Measurements from ENCODE around the gene MOB3B.

The MOB3B gene

DNA sequence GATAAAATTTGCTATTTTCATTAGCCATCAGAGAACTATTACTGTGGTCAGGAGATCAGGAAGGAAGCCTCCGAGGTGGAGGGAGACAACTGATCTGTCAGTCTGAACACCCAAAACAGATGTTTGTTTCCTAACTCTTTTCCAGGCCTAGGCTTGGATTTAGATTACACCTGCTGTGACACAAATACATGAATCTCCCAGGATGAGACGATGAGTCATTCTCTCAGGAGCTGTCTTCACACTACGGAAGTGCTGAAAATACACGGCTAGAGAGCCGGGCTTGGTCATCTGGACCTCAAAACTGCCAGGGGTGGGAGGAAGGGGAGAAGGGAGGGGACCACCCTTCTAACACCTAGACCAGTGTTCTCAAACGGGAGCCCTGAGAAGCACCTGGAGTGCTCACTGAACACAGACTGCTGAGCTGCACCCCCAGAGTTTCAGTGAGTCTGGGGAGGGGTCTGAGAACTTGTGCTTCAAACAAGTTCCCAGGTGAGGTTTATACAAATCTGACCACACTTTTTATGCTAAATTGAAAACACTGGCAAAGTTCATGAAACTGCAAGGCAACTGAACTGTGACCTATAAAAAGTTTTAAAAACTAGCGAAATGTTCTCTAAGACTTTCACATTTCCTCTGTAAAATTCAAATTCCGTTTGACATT lies 152.3 kb downstream of the MOB3B start:
- Histone ChIP-seq H3K4me1 (ENCODE audit: control insufficient read depth in 1 of 2, insufficient read depth in 2 of 2, low read length in 2 of 2) (peaks cover 48 to 55% of the 10 kb centered on the region in 2 donors), H3K9ac (ENCODE audit: low read depth in 1 of 2, low read length in 2 of 2) (no peak overlapping the region), H3K27ac (ENCODE audit: low read depth, low read length) (no peak overlapping the region)

DNA sequence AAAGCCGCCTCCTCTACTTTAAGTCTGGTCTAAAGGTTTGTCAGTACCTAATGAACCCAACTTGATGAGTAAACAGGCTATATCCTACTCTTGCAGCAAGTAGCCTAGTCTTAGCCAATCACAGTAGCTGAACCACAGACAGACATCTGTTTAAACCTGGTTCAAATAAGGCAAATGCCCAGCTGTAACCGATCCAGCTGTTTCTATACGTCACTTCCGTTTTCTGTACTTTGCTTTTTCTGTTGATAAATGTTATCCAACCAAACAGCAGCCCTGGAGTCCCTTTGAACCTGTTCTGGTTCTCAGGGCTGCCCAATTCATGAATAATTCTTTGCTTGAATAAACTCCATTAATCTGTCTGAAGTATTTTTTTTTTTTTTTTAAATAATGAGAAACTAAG lies 155.8 kb downstream of the MOB3B start:
- H3K4me3 ChIP-seq (ENCODE audit: low read depth in 1 of 2, low read length in 2 of 2): no peak overlapping the region
- H3K9me3 ChIP-seq (ENCODE audit: control insufficient read depth in 1 of 2, low read length in 2 of 2): no peaks in the 10 kb centered on the region
- no peaks in the 10 kb centered on the region for H3K36me3 ChIP-seq (ENCODE audit: control insufficient read depth in 1 of 2, insufficient read depth in 2 of 2, low read length in 2 of 2)
- no peak overlapping the region for H3K9ac ChIP-seq (ENCODE audit: low read depth in 1 of 2, low read length in 2 of 2)
- H3K4me1 ChIP-seq (ENCODE audit: control insufficient read depth in 1 of 2, insufficient read depth in 2 of 2, low read length in 2 of 2): peaks cover 50 to 52% of the 10 kb centered on the region in 2 donors
- H3K27me3 ChIP-seq (ENCODE audit: control insufficient read depth in 1 of 2, insufficient read depth in 2 of 2, low read length in 2 of 2): no peaks in the 10 kb centered on the region
- H3K27ac ChIP-seq (ENCODE audit: low read depth, low read length): no peak overlapping the region

More for the DNA sequence above, 152.3 kb downstream of the MOB3B start:
- Histone ChIP-seq H3K4me3 (ENCODE audit: low read depth in 1 of 2, low read length in 2 of 2) (no peak overlapping the region), H3K36me3 (ENCODE audit: control insufficient read depth in 1 of 2, insufficient read depth in 2 of 2, low read length in 2 of 2) (no peaks in the 10 kb centered on the region), H3K27me3 (ENCODE audit: control insufficient read depth in 1 of 2, insufficient read depth in 2 of 2, low read length in 2 of 2) (no peaks in the 10 kb centered on the region), H3K9me3 (ENCODE audit: control insufficient read depth in 1 of 2, low read length in 2 of 2) (no peaks in the 10 kb centered on the region)

DNA sequence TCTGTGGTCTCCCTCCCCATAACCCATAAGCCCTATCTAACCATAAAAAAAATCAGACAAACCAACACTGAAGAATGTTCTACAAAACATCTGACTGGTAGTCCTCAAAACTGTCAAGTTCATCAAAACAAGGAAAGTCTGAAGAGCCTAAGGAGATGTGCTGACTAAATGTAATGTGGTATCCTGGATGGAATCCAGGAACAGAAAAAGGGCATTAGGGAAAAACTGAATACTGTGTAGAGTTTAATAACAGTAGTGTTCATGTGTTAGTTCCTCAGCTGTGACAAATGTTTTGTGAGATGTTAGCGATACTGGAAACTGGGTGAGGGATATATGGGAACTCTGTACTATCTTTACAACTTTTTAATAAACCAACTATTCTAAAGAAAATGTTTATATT lies 157.0 kb downstream of the MOB3B start:
- Histone ChIP-seq H3K36me3 (ENCODE audit: control insufficient read depth in 1 of 2, insufficient read depth in 2 of 2, low read length in 2 of 2) (no peaks in the 10 kb centered on the region), H3K9ac (ENCODE audit: low read depth in 1 of 2, low read length in 2 of 2) (no peak overlapping the region), H3K4me1 (ENCODE audit: control insufficient read depth in 1 of 2, insufficient read depth in 2 of 2, low read length in 2 of 2) (peaks cover 50 to 52% of the 10 kb centered on the region in 2 donors), H3K4me3 (ENCODE audit: low read depth in 1 of 2, low read length in 2 of 2) (no peak overlapping the region), H3K27me3 (ENCODE audit: control insufficient read depth in 1 of 2, insufficient read depth in 2 of 2, low read length in 2 of 2) (no peaks in the 10 kb centered on the region), H3K27ac (ENCODE audit: low read depth, low read length) (no peak overlapping the region), H3K9me3 (ENCODE audit: control insufficient read depth in 1 of 2, low read length in 2 of 2) (no peaks in the 10 kb centered on the region)

DNA sequence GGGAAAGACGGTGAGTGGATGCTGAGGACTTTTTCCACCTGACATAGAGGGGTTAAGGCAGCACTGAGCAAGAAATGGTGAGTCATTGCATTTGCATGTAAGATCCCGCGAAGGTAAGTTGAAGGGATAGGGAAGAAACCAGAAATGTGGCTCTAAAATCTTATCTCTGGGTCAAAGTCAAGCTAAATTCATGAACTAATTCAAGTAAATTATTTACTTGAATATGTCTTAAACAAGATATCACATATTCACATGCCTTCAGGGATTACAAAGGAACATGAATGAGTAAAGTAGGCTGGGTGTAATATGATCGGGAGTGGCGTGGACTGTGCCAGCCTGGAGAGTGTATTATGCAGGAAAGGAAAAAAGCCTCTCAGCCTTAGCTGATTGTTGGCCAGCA lies 158.2 kb downstream of the MOB3B start:
- Histone ChIP-seq H3K27ac (ENCODE audit: low read depth, low read length) (no peak overlapping the region), H3K36me3 (ENCODE audit: control insufficient read depth in 1 of 2, insufficient read depth in 2 of 2, low read length in 2 of 2) (no peaks in the 10 kb centered on the region), H3K4me1 (ENCODE audit: control insufficient read depth in 1 of 2, insufficient read depth in 2 of 2, low read length in 2 of 2) (peaks cover 53 to 55% of the 10 kb centered on the region in 2 donors), H3K9me3 (ENCODE audit: control insufficient read depth in 1 of 2, low read length in 2 of 2) (no peaks in the 10 kb centered on the region), H3K4me3 (ENCODE audit: low read depth in 1 of 2, low read length in 2 of 2) (no peak overlapping the region), H3K9ac (ENCODE audit: low read depth in 1 of 2, low read length in 2 of 2) (no peak overlapping the region), H3K27me3 (ENCODE audit: control insufficient read depth in 1 of 2, insufficient read depth in 2 of 2, low read length in 2 of 2) (no peaks in the 10 kb centered on the region)

DNA sequence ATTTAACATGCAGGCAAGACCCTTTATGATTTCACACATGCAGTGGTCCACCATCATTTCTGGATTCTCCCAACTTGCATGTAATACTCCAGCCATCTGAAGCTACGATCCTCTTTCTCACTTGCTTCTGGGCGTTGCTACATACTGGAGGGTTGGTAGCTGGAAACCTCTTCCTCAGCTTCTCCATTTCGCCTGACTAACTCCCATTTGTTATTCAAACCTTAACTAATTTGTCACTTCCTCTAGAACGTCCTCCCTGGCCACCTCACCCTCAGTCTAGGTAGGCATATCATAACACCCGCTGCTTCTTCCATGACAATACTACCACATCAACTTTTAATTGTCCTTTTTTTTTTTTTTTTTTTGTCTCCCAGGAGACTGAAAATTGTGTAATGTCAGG lies 160.0 kb downstream of the MOB3B start:
- H3K27ac ChIP-seq (ENCODE audit: low read depth, low read length): no peak overlapping the region
- H3K9ac ChIP-seq (ENCODE audit: low read depth in 1 of 2, low read length in 2 of 2): no peak overlapping the region
- no peaks in the 10 kb centered on the region for H3K36me3 ChIP-seq (ENCODE audit: control insufficient read depth in 1 of 2, insufficient read depth in 2 of 2, low read length in 2 of 2)
- no peaks in the 10 kb centered on the region for H3K27me3 ChIP-seq (ENCODE audit: control insufficient read depth in 1 of 2, insufficient read depth in 2 of 2, low read length in 2 of 2)
- peaks cover 64 to 66% of the 10 kb centered on the region in 2 donors for H3K4me1 ChIP-seq (ENCODE audit: control insufficient read depth in 1 of 2, insufficient read depth in 2 of 2, low read length in 2 of 2)
- H3K9me3 ChIP-seq (ENCODE audit: control insufficient read depth in 1 of 2, low read length in 2 of 2): no peaks in the 10 kb centered on the region
- H3K4me3 ChIP-seq (ENCODE audit: low read depth in 1 of 2, low read length in 2 of 2): no peak overlapping the region

DNA sequence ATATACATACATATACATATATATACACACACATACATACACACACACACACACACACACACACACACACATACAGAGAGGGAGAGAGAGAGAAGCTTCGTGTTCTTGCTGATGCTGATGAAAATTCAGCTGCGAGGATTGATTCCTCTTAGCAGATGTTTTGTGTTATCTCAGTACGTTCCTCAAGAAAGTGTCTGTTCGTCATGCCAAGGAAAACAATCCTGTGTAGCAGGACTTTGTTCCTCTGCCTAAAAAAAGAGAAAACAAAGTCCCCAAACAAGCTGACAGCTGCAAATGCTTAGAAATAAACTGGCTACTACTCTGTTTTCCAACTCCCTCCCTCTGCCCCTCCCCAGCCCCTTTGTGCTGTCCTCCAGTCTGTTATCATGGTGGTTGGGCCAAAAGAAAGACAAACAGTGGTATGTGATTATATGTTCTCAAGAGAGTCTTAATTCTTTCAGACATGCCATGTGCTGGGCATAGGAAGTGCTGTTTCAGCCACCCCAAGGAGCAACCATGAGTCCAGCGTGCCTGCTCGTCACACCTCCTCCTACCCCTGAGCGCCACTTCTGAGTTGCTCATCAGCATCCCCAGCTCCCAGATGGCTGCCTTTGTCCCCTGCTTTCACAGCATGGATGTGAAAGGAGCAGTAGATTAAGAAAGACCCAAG lies 161.2 kb downstream of the MOB3B start:
- no peak overlapping the region for H3K4me3 ChIP-seq (ENCODE audit: low read depth in 1 of 2, low read length in 2 of 2)
- peaks cover 64 to 66% of the 10 kb centered on the region in 2 donors for H3K4me1 ChIP-seq (ENCODE audit: control insufficient read depth in 1 of 2, insufficient read depth in 2 of 2, low read length in 2 of 2)
- no peak overlapping the region for H3K27ac ChIP-seq (ENCODE audit: low read depth, low read length)
- H3K27me3 ChIP-seq (ENCODE audit: control insufficient read depth in 1 of 2, insufficient read depth in 2 of 2, low read length in 2 of 2): no peaks in the 10 kb centered on the region
- H3K36me3 ChIP-seq (ENCODE audit: control insufficient read depth in 1 of 2, insufficient read depth in 2 of 2, low read length in 2 of 2): no peaks in the 10 kb centered on the region
- no peak overlapping the region for H3K9ac ChIP-seq (ENCODE audit: low read depth in 1 of 2, low read length in 2 of 2)
- no peaks in the 10 kb centered on the region for H3K9me3 ChIP-seq (ENCODE audit: control insufficient read depth in 1 of 2, low read length in 2 of 2)

DNA sequence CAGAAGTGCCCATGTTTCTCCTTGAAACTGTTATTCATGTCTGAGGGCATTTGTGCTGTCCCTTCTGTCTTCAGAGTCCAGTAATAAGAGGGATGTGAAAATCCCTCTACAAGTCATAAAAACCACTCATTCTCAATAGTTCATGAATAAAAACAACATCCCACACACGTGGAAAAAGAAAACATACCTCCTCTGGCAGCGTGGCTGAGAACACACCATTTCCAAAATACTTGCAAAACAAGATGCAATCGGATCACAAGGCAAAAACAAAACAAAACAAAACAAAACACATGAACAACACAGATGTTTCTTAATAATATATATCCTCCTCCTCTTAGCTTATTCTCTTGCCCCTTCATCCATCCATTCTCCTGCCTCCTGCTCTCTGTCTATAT lies 161.7 kb downstream of the MOB3B start:
- no peaks in the 10 kb centered on the region for H3K27me3 ChIP-seq (ENCODE audit: control insufficient read depth in 1 of 2, insufficient read depth in 2 of 2, low read length in 2 of 2)
- H3K4me3 ChIP-seq (ENCODE audit: low read depth in 1 of 2, low read length in 2 of 2): no peak overlapping the region
- H3K4me1 ChIP-seq (ENCODE audit: control insufficient read depth in 1 of 2, insufficient read depth in 2 of 2, low read length in 2 of 2): peaks cover 63 to 67% of the 10 kb centered on the region in 2 donors
- H3K9me3 ChIP-seq (ENCODE audit: control insufficient read depth in 1 of 2, low read length in 2 of 2): no peaks in the 10 kb centered on the region
- H3K9ac ChIP-seq (ENCODE audit: low read depth in 1 of 2, low read length in 2 of 2): no peak overlapping the region
- no peaks in the 10 kb centered on the region for H3K36me3 ChIP-seq (ENCODE audit: control insufficient read depth in 1 of 2, insufficient read depth in 2 of 2, low read length in 2 of 2)
- no peak overlapping the region for H3K27ac ChIP-seq (ENCODE audit: low read depth, low read length)

DNA sequence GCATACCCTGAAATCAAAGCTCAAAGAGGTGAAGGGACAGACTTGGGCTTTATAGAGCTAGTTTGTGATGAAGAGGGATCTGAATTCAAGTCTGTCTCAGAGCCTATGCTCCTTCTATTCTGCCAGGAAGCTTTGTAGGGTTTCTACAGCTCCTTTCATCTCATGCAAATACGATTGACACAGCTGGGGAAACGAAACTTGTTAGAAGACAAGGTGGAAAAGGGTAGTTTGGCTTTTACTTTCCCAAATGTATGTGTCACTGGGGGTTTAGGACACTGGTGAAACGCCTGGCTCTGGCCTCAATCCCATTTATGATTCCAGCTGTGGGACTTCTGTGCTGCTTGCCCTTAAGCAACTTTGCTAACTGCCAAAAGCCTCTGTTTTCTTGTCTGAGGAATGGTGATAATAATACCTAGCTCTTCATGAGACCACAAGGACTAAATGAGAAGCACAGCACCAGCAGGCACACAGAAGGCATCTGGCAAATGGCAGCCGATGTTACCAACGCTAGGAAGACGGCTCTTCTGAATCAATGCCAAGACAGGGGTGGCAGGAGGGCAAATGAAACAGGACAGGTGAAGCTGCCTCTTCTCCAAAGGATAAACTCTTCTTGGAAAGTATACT lies 162.3 kb downstream of the MOB3B start:
- Histone ChIP-seq H3K27me3 (ENCODE audit: control insufficient read depth in 1 of 2, insufficient read depth in 2 of 2, low read length in 2 of 2) (no peaks in the 10 kb centered on the region), H3K4me3 (ENCODE audit: low read depth in 1 of 2, low read length in 2 of 2) (no peak overlapping the region), H3K4me1 (ENCODE audit: control insufficient read depth in 1 of 2, insufficient read depth in 2 of 2, low read length in 2 of 2) (peaks cover 66 to 68% of the 10 kb centered on the region in 2 donors), H3K36me3 (ENCODE audit: control insufficient read depth in 1 of 2, insufficient read depth in 2 of 2, low read length in 2 of 2) (no peaks in the 10 kb centered on the region), H3K9me3 (ENCODE audit: control insufficient read depth in 1 of 2, low read length in 2 of 2) (no peaks in the 10 kb centered on the region), H3K9ac (ENCODE audit: low read depth in 1 of 2, low read length in 2 of 2) (no peak overlapping the region), H3K27ac (ENCODE audit: low read depth, low read length) (no peak overlapping the region)

DNA sequence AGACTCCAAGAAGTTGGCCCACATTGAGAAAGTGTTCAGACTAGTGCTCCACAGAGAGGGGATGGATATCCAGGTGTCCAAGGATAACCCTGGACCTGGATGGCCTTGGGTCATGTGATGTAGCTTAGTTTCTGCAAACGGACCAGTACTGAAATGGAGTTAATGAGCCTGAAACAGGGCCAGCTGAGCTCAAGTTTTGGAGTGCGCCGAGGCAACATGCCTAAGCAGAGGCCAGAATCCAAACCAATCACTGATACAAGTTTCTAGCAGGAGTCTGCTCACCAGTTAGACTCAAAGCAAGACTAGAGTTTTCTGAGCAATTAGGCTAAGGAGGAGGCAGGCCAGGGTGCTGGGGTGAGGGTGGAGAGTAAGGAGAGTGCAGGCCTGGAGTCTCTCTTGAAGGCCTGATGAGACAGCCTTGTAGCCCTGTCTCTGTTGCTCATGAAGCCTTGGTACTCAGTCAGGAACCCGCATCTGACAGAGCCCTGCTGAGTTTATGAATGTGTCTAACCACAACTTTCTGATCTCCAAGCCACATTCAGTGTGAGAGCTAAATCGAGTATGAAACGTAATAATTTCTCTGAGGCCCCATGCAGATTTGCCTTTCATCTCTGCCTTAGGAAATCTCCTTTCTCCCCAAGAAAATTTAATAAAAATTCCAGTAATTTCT lies 163.8 kb downstream of the MOB3B start:
- H3K27me3 ChIP-seq (ENCODE audit: control insufficient read depth in 1 of 2, insufficient read depth in 2 of 2, low read length in 2 of 2): no peaks in the 10 kb centered on the region
- peaks cover 66 to 74% of the 10 kb centered on the region in 2 donors for H3K4me1 ChIP-seq (ENCODE audit: control insufficient read depth in 1 of 2, insufficient read depth in 2 of 2, low read length in 2 of 2)
- no peak overlapping the region for H3K4me3 ChIP-seq (ENCODE audit: low read depth in 1 of 2, low read length in 2 of 2)
- H3K9me3 ChIP-seq (ENCODE audit: control insufficient read depth in 1 of 2, low read length in 2 of 2): no peaks in the 10 kb centered on the region
- H3K36me3 ChIP-seq (ENCODE audit: control insufficient read depth in 1 of 2, insufficient read depth in 2 of 2, low read length in 2 of 2): no peaks in the 10 kb centered on the region
- H3K9ac ChIP-seq (ENCODE audit: low read depth in 1 of 2, low read length in 2 of 2): no peak overlapping the region
- H3K27ac ChIP-seq (ENCODE audit: low read depth, low read length): no peak overlapping the region

All from duodenal mucosa (tissue), 2 donors.